GM21619 (cell line): ENCODE measurements around the gene EWSR1.
A peak's percentile ranks its signal among the peaks of the same experiment; 100 is the strongest.
"Not testable (repeated sequence)": the region's sequence is repeated elsewhere in the genome, so short reads cannot be mapped to it uniquely, and the experiment has no call there.

Experiments used
- ATAC-seq: cut with Tn5 transposase; IDR thresholded peaks from one replicate; pipeline ENCODE4 v1.9.1; 2021; ENCODE audit not compliant: unreplicated experiment

Gene EWSR1, protein sequence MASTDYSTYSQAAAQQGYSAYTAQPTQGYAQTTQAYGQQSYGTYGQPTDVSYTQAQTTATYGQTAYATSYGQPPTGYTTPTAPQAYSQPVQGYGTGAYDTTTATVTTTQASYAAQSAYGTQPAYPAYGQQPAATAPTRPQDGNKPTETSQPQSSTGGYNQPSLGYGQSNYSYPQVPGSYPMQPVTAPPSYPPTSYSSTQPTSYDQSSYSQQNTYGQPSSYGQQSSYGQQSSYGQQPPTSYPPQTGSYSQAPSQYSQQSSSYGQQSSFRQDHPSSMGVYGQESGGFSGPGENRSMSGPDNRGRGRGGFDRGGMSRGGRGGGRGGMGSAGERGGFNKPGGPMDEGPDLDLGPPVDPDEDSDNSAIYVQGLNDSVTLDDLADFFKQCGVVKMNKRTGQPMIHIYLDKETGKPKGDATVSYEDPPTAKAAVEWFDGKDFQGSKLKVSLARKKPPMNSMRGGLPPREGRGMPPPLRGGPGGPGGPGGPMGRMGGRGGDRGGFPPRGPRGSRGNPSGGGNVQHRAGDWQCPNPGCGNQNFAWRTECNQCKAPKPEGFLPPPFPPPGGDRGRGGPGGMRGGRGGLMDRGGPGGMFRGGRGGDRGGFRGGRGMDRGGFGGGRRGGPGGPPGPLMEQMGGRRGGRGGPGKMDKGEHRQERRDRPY

DNA sequence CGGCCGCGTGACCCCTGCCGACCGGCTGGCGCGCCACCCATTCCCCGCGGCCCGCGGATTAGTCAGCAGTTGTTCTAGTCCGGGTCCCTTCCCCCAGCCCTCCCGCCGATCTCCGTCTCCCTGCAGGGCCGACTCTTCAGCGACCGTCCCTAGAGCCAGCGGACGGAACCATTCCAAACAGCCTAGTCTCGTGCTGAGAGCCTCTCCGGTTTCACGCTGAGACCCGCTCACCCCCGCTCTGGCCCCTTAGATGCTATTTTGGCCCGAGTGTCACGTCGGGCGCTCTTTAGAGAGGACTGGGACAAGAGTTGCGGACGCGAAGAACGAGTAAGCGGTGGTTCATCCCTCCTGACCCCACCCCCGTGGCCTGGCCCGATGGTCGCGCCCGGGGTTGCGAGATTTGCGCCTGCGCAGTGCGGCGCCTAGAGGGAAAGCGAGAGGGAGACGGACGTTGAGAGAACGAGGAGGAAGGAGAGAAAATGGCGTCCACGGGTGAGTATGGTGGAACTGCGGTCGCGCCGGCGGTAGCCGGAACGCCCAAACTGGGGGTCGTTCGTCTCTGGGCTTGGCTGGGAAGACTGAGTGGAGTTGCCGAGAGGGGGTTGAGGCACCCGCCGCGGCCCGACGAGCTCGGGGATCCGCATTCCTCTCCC lies at the start of gene EWSR1, which contains the start of gene RHBDD3:
EWSR1 (plus strand) TSS at position 411 of the 653 bp plus-strand sequence; CDS start at position 480, 69 bp downstream.
RHBDD3 (minus strand) TSS at position 124 of the 653 bp plus-strand sequence. CDS start 2,355 bp downstream, outside the sequence.
- peak; percentile 72 for ATAC-seq

DNA sequence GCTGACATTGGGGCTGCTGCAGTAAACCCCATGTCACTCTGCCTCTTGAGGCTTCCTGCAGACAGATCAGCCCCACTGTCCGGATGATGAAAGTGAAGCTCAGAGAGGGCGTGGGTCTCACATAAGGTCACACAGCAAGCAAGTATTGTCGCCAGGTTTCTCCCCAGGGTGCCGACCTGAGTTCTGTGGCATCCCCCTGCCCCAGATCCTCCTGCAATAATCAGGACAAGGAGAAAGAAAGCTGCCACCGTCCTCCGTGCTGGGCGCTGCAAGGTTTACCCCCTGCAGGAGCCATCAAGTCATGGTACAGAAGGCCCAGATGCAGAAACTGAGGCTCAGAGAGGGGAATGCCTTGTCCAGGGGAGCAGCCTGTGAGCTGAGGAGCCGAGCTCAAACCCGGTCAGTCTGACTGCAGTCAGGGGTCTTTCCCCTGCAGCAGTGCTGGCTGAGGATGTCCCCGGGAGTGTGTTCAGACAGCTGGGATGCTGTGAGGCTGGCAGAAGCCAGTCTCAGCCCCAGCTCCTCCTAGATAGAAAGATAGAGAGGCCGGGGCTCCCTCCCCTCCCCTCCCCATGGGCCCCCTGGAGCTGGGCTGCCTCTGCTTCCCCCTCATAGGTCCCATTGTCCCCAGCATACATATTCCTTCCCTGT lies 49.2 kb upstream of the EWSR1 start:
- no peak for ATAC-seq

DNA sequence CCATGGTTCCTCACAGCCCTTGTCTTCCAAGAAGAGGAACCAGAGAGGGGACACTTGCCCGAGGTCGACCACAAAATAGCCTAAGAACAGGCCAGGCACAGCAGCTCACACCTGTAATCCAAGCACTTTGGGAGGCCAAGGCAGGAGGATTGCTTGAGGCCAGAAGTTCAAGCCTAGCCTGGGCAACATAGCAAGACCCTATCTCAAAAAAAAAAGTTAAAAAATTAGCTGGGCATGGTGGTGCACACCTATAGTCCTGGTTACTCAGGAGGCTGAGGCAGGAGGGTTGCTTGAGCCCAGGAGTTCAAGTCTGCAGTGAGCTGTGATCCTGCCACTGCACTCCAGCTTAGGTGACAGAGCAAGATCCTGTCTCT lies 48.7 kb upstream of the EWSR1 start:
- ATAC-seq = not testable (repeated sequence)

DNA sequence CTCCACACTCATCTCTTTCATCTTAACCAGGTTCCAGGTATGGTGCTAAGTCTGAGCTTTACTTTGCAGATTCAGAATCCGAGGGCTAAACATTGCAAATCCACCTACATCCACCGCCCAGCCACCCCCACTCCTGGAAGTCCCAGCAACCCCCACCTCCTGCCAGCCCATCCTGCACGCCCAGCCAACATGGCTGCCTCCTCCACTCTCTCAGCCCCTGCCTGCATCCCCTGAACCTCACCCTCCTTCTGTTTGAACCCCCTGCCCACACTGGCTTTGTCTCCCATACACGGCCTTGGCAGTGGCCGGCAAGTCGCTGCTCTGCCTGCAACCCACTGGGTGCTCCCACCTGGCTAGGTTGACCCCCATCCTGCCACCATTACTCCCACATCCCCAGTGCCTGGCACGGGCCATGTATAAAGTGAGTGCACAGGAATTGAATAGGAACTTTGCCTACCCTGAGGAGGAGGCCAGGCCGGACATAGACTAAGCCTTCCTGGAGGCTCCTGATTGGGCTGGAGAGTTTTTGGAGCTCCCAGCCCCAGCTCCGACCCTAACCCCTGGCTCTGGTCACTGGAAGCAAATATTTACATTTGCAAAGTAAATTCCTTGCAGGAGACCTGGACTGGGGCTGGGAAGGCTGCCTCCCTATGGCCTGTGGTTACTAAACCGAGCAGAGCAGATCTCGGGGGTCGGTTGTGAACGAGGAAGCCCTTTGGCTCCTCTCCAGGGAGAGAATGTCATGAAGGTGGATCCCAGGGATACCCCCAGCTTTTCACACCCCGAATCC lies 48.0 kb upstream of the EWSR1 start:
- ATAC-seq = no peak

DNA sequence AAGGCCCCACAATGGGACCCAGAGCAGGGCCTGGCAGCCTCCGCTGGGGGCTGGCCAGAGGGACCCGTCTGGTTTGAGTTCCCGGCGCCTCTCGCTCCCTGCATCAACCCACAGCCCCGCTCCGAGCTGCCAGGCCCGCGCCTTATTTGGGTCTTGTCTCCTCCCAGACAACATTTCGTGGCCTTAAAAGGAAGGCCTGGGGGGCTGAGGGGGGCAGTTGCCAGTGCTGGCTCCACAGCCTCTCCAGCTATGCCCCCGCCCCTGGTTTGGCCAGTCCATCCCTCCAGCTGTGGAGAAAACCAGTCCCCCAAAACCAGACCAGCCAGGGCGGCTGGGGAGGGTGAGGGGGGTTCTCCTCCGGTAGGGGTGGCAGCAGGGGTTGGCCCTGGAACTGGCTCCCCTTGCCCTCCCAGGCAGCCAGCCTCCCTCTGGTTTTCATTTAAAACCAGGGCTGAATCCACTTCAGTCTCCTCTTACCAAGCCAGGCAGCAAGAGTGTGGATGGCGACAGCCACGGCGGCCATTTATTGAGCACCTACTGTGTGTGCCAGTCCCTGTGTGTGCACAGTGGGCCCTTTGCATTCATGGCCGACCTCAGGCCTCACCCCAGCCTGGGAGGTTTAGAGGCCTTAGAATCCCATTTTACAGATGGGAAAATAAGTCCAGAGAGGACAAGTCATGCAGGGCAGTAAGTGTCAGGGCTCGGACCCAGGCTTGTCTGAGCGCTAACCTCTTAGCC lies 43.8 kb upstream of the EWSR1 start:
- no peak for ATAC-seq

DNA sequence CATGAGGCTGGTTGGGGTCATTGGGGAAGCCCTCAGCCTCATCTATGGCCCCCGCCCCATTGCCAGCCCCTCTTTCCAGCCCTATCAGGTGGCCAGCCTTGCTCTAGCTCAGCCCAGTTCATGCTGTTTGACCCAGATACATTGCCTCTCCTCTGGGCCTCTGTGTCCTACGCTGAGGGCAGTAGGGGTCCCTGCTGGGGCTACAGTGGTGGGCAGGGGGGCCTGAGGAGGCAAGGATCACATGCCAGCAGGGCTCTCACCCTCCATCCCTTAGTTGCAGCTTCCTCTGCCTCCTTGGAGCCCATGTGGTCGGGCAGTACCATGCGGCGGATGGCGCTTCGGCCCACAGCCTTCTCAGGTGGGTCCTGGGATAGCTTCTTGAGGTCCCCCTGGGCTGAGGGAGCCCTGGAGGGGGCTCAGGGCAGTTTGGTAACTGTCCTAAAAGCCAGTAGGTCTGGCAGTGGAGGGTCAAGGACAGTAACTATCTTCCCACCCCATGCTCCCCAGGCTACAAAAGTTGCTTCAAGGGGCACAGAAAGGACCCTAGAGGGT lies 43.1 kb upstream of the EWSR1 start:
- ATAC-seq = no peak

DNA sequence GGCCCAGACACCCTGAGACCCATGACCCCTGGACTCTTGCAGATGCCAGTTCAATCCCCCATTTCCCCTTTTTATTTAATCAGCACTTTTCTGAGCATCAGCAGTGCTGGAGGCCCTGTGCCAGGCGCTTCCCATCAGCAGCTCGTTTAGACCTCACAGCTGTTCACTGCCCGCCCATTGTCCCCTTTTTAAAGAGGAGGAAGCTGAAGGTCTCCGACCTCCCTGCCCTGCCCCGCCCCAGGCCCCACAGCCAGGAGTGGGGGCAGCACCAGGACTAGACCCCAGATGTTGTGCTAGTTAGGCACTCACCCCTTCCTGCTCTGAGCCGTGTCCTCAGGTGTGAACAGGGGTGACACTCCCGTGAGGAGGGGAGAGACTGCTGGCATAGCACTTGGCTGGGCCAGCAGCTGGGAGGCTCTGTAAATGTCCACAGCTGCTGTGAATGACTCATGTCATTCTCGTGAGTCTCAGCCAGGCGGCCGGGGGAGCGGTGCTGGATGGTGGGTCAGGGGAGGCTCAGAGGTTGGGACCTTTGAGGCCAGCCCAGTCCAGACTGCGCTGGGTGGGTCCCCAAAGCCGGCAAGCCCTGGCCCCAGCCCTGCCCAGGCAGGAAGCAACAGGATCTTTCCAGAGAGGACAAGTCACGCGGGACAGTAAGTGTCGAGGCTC lies 42.5 kb upstream of the EWSR1 start:
- ATAC-seq = no peak

DNA sequence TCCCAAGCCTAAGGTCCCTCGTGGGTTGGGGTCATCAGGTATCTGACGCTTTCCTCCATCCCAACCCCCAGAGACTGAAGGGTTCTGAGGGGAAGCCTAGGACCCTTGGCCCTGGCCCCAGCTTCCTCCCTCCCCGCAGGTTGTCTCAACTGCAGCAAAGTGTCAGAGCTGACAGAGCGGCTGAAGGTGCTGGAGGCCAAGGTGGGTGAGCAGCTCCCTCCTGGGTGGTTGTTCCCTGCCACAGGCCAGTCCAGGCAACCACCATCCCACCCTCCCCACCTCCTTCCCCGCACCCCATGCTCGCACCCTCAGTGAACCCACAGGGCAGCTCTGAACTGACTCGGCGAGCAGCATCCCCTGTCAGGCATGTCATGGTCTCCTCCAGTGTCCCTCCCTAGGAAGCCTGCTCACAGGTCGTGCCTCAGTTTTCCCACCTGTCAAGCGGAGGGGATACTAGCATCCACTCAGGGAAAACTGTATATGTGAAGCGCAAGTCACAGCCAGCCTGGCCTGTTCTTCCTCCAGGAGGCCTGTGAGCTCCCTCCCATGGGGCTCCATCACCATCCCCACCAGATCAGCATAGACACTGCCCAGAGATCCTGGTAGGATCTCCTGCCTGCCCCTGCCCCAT lies 41.6 kb upstream of the EWSR1 start:
- ATAC-seq = no peak

DNA sequence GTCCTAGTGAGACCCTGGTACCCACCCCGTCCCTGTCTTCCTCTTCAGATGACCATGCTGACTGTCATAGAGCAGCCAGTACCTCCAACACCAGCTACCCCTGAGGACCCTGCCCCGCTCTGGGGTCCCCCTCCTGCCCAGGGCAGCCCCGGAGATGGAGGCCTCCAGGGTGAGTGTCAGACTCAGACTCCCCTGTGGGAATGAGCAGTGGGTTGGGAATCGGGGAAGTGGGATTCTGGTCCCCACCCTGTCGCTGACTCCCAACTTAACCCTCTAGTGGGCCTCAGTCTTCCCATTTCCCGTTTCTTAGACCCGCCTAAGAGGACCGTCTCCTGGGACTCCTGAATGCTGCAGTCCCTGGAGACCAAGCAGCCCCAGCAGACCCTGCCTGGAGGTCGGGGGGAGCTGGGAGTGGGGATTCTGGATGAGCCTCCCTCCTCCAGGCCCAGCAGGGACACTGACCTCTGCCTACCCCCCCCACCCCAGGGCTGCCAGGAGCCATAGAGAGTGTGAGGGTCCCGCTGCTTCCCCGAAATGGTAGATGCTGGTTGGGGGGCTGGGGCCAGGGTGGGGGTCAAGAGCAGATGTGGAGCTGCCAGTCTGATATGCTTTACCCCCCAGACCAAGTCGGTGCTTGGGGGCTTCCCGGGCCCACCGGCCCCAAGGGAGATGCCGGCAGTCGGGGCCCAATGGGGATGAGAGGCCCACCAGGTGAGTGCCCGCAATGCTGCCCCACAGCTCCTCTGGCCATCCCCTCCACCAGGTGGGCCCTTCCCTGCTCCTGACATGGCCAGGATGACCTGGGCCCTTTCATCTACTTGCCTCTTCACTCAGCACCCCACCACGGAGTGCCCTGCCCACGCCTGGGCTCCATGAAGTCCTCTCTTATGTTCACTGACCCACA lies 36.8 kb upstream of the EWSR1 start:
- ATAC-seq = no peak

DNA sequence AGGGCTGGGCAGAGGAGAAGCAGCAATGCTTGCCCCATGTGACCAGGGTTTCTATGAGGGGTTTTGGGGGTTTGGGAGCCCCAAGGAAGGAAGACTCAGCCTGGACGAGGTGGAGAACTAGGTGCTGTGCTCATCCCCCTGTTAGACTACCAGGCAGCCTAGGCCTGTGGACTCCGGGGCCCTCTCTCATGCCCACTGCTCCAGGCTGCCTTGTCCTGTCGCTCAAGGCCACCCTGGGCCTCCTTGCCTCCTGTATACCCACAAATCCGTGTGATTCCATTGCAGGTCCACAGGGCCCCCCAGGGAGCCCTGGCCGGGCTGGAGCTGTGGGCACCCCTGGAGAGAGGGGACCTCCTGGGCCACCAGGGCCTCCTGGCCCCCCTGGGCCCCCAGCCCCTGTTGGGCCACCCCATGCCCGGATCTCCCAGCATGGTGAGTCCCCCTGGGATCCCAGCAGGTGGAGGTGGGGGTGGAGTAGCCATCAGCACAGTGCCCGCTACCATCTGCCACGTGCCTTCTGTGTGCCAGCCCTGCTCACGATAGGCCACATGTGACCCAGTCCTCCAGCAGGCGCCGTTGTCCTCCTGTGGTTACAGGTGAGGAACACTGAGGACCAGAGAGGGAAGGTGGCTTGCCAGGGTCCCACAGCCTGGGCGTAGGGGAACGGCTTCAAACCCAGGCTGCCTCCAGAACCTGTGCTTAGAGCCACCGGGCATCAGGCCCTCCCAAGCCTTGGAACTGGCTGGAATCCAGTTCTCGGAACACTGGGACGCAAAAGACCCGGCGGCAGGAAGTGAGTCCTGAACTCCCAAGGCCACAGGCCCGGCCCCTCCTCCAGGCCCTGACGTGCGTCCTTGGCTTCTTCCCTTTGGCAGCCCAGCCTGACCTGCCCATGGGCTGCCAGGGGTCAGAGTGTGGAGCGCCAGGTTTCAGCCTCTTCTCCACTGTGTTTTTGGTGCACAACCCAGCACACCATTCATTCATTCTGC lies 35.8 kb upstream of the EWSR1 start:
- no peak for ATAC-seq

DNA sequence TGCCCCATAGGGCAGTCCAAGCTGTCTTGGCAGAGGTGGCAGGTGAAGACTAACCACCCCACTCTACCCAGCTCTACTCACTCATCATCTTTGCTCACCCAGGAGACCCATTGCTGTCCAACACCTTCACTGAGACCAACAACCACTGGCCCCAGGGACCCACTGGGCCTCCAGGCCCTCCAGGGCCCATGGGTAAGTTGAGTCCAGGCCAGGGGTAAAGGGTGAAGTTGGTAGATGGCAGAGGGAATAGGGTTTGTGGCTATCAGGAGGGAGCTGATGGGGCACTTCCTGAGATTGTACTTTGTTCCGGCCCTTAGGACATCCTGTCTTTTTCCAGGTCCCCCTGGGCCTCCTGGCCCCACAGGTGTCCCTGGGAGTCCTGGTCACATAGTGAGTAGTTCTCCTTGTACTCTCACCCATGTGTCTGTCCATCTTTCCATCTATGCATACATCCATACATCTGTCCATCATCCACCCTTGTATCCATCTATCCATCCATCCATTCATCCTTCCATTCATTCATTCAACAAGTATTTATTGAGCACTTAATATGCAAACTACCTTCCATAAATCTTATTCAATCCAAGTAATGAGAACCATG lies 34.7 kb upstream of the EWSR1 start:
- no peak for ATAC-seq

DNA sequence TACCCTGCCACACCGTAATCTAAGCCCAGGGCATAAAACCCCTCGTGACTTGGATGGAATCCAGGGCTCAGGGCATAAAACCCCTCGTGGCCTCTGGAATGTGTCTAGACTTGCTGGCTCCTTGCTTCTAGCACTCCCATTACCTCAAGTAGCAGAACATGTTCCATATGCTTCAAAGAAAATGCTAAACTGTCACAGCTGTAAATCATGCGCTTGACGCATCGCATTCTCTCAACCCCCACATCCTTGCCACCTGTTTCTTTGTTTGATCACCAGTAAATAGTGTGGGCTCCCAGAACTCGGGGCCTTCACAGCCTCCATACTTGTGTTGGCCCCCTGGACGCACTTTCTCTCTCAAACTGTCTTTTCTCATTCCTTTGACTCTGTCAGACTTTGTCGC lies 27.6 kb upstream of the EWSR1 start:
- not testable (repeated sequence) for ATAC-seq

DNA sequence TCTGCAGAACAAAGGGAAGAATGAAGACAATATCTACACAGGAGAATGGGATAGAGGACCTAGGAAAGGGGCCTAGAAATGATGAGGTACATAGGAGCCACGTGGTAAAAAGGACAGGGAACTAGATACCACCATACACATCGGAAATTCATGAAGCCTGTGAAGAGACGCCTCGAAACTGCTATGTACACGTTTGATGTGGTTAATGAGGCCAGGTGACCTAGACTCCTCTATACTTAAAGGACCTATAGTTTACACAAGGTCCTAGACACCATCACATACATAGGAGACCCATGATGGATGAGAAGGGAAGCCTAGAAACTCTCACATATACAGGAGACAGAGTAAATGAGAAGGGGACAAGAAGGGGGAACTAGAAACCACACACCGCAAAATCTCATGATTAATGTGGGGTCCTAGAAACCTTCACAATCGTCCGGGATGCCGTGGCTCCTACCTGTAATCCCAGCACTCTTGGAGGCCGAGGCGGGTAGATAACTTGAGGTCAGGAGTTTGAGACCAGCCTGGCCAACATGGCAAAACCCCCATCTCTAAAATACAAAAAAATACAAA lies 24.1 kb upstream of the EWSR1 start:
- no peak for ATAC-seq

DNA sequence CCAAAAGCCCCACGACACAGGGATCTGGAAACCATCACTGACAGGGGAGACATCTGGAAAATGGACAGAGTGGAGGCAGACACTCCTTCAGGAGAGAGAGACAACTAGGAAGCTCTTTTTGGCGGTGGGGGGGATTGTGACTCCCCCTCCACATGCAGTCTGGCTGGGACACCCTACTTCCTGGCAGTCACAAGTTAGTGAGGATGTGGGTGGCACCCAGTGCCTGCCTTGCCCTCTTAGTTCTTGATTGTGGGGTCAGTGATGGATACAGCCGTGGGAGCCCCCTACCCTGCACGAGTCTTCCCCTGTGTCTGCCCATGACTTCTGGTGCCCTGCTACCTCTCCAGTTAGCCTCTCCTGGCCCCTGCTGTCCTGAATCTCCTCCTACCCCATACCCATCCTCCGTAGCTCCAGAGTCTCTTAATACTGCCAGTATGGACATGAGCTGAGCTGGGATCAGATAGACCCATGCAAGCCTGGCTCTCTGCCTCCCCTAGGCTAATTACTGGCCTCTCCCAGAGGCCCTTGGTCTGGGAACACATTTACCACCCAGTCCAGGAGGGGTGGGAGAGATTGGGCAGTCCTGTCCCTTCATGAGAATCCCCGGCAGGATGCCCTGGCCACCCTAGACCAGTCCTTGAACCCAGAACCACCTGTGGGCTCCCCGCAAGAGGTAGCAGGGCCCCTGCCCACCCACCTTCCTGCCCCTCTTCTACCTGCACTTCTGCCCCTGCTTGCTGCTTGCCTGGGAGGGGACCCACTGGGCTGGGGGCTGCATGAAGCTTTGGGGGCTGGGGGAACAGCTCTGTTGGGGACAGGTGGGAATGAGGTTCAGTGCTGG lies 23.1 kb upstream of the EWSR1 start:
- ATAC-seq = no peak
